ENCODE measurements around the gene ARF1. TPM values are rescaled to one million over a fixed set of nuclear protein-coding genes. Genes with fewer than 3 reads are reported as not detected.

Gene ARF1
- total RNA-seq, 1 donor from 2014 or later, result 295 TPM

GRCh38 chr1:228142701-228143136, 60.2 kb downstream of the ARF1 start:
- H3K9me3 ChIP-seq, result no peaks in the 10 kb centered on the region
- H3K27ac ChIP-seq, result peak overlapping the region; percentile 96
- peaks cover 0 to 16% of the 10 kb centered on the region in 2 donors for H3K36me3 ChIP-seq
- no peak for TF ChIP-seq POLR2A (IDR thresholded peaks at IDR 0.05)
- H3K27me3 ChIP-seq, result no peaks in the 10 kb centered on the region
- H3K4me3 ChIP-seq, result peak overlapping the region; percentile 78 to 89
- peak in 1 of 2 donors; percentile 88 for DNase-seq (ENCODE audit: extremely low spot score in 2 of 2)
- intact Hi-C loops (cut with DNase I), result loop anchor here (5.0 kb wide), 1 partner anchor 265 kb away; the partner anchor contains the start of gene TRIM11
- peaks cover 65% of the 10 kb centered on the region for H3K4me1 ChIP-seq

GRCh38 chr1:228143480-228144192, 61.1 kb downstream of the ARF1 start:
- Histone ChIP-seq H3K9me3 (no peaks in the 10 kb centered on the region), H3K36me3 (peaks cover 0 to 16% of the 10 kb centered on the region in 2 donors), H3K4me3 (no peak overlapping the region), H3K27ac (no peak overlapping the region), H3K4me1 (peaks cover 74% of the 10 kb centered on the region), H3K27me3 (no peaks in the 10 kb centered on the region)
- intact Hi-C loops (cut with DNase I), result loop anchor here (5.0 kb wide), 1 partner anchor 264 kb away; the partner anchor contains the start of gene TRIM11
- DNase-seq (ENCODE audit: extremely low spot score in 2 of 2), result no peak
- TF ChIP-seq CTCF (IDR thresholded peaks at IDR 0.05) (no peak), POLR2A (IDR thresholded peaks at IDR 0.05) (no peak), POLR2AphosphoS5 (IDR thresholded peaks at IDR 0.05; ENCODE audit: insufficient read depth in 1 of 2, low read depth in 1 of 2) (no peak)

GRCh38 chr1:228144193-228144992, 61.9 kb downstream of the ARF1 start:
- Histone ChIP-seq H3K4me3 (no peak overlapping the region), H3K4me1 (peaks cover 82% of the 10 kb centered on the region), H3K27ac (no peak overlapping the region), H3K36me3 (peaks cover 0 to 16% of the 10 kb centered on the region in 2 donors), H3K27me3 (no peaks in the 10 kb centered on the region), H3K9me3 (no peaks in the 10 kb centered on the region)
- TF ChIP-seq CTCF (IDR thresholded peaks at IDR 0.05), result no peak
- no peak for TF ChIP-seq POLR2A (IDR thresholded peaks at IDR 0.05)
- no peak for TF ChIP-seq POLR2AphosphoS5 (IDR thresholded peaks at IDR 0.05; ENCODE audit: insufficient read depth in 1 of 2, low read depth in 1 of 2)
- intact Hi-C loops (cut with DNase I), result loop anchor here (5.0 kb wide), 1 partner anchor 263 kb away; the partner anchor contains the start of gene TRIM11
- DNase-seq (ENCODE audit: extremely low spot score in 2 of 2), result no peak

GRCh38 chr1:228144993-228145343, 62.5 kb downstream of the ARF1 start:
- intact Hi-C loops (cut with DNase I), result loop anchor here (5.0 kb wide), 1 partner anchor 262 kb away; the partner anchor contains the start of gene TRIM11
- Histone ChIP-seq H3K36me3 (peaks cover 0 to 16% of the 10 kb centered on the region in 2 donors), H3K4me1 (peaks cover 87% of the 10 kb centered on the region), H3K27me3 (no peaks in the 10 kb centered on the region), H3K9me3 (no peaks in the 10 kb centered on the region), H3K27ac (no peak overlapping the region), H3K4me3 (no peak overlapping the region)
- DNase-seq (ENCODE audit: extremely low spot score in 2 of 2), result no peak
- no peak for TF ChIP-seq POLR2A (IDR thresholded peaks at IDR 0.05)
- no peak for TF ChIP-seq CTCF (IDR thresholded peaks at IDR 0.05)
- TF ChIP-seq POLR2AphosphoS5 (IDR thresholded peaks at IDR 0.05; ENCODE audit: insufficient read depth in 1 of 2, low read depth in 1 of 2), result no peak

DNA sequence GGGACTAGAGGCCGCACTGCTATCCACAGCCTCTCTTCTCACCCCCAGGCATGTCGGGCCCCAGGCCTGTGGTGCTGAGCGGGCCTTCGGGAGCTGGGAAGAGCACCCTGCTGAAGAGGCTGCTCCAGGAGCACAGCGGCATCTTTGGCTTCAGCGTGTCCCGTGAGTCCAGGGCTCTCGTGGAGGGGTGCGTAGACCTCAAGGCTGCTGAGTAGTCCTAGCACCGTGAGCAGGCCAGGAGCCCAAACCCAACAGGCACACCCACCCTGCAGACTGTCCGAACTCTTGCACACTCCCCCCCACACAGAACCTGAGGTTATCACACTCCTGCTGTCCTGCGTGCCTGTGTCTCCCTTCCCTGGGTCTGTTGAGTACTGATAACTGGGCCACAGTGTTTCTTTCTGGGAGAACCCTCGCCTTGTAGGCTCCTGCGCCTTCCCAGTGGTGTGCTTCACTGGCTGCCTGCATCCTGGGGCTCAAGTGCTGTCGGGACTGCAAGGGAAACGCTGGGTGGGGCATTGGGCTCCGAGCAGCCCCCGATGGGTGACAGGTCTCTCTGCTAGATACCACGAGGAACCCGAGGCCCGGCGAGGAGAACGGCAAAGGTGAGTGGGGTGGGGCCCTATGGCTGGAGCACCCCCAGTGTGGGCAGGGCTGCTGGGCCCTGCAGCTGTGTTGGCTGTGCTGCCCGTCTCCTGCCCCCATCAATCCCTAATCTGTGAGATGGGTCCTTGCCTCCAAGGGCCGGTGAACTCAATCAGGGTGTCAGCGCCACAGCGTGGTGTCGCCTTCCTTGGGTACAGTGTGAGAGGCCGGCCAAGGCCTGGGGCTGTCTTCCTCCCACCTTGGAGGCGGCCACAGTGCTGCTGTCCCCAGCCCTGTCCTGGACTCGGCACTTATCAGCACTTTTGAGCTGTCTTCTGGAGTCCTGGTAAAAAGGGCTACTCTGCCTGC, 63.2 kb downstream of the ARF1 start:
- Histone ChIP-seq H3K4me3 (no peak overlapping the region), H3K4me1 (peaks cover 93% of the 10 kb centered on the region), H3K36me3 (peaks cover 0 to 16% of the 10 kb centered on the region in 2 donors), H3K9me3 (no peaks in the 10 kb centered on the region), H3K27ac (no peak overlapping the region), H3K27me3 (no peaks in the 10 kb centered on the region)
- no peak for DNase-seq (ENCODE audit: extremely low spot score in 2 of 2)
- TF ChIP-seq POLR2AphosphoS5 (IDR thresholded peaks at IDR 0.05; ENCODE audit: insufficient read depth in 1 of 2, low read depth in 1 of 2) (no peak), POLR2A (IDR thresholded peaks at IDR 0.05) (no peak)
- intact Hi-C loops (cut with DNase I), result no loop called here
